Effector memory CD8-positive, alpha-beta T cell (primary cell): Measurements from ENCODE around the gene ZCCHC7.

Source experiments
- ATAC-seq: fragments of 150-1000 bp; cut with Tn5 transposase; replicated peaks from 2 replicates; pipeline ENCODE4 v1.10.0; 2021; ENCODE audit warnings: mild to moderate bottlenecking, moderate library complexity
- DNase-seq, 3 experiments: peaks; one replicate each; pipeline ENCODE4 v3.0.0; 2021
- H3K27ac Mint-ChIP-seq, 2 donors: one replicate each; pipeline ENCODE4 v1.8.0; 2022; ENCODE audit warnings: mild to moderate bottlenecking in 2 of 2, mixed read lengths in 2 of 2, moderate library complexity in 2 of 2
- H3K27me3 Mint-ChIP-seq, 2 donors: one replicate each; pipeline ENCODE4 v1.8.0; 2022; ENCODE audit warnings: mixed read lengths in 2 of 2
- H3K36me3 Mint-ChIP-seq: one replicate; pipeline ENCODE4 v1.8.0; 2022; ENCODE audit warnings: mild to moderate bottlenecking, moderate library complexity, mixed read lengths; ENCODE audit not compliant: insufficient read depth
- H3K4me1 Mint-ChIP-seq, 2 donors: one replicate each; pipeline ENCODE4 v1.8.0; 2022; ENCODE audit warnings: low read depth in 2 of 2, mixed read lengths in 2 of 2
- H3K4me3 Mint-ChIP-seq, 2 donors: one replicate each; pipeline ENCODE4 v1.8.0; 2022; ENCODE audit warnings: mild to moderate bottlenecking in 2 of 2, mixed read lengths in 2 of 2, moderate library complexity in 2 of 2
- H3K9me3 Mint-ChIP-seq, 2 donors: one replicate each; pipeline ENCODE4 v1.8.0; 2022; ENCODE audit warnings: mixed read lengths in 2 of 2

ZCCHC7 gene

GRCh38 chr9:37328556-37329227 lies 208.3 kb downstream of the ZCCHC7 start:
- ATAC-seq (no peak), DNase-seq (no peak)
- H3K4me3 Mint-ChIP-seq = no peak overlapping the region
- no peak overlapping the region for H3K27ac Mint-ChIP-seq
- no peaks in the 10 kb centered on the region for H3K9me3 Mint-ChIP-seq
- H3K4me1 Mint-ChIP-seq = peaks cover 5 to 9% of the 10 kb centered on the region in 2 donors
- H3K27me3 Mint-ChIP-seq = no peaks in the 10 kb centered on the region
- peaks cover 3% of the 10 kb centered on the region for H3K36me3 Mint-ChIP-seq

GRCh38 chr9:37329576-37329975 lies 209.2 kb downstream of the ZCCHC7 start:
- peaks cover 1 to 8% of the 10 kb centered on the region in 2 donors for H3K4me1 Mint-ChIP-seq
- no peaks in the 10 kb centered on the region for H3K9me3 Mint-ChIP-seq
- H3K27ac Mint-ChIP-seq = no peak overlapping the region
- no peaks in the 10 kb centered on the region for H3K27me3 Mint-ChIP-seq
- H3K36me3 Mint-ChIP-seq = peaks cover 3% of the 10 kb centered on the region
- ATAC-seq = no peak
- H3K4me3 Mint-ChIP-seq = no peak overlapping the region
- DNase-seq = no peak

DNA sequence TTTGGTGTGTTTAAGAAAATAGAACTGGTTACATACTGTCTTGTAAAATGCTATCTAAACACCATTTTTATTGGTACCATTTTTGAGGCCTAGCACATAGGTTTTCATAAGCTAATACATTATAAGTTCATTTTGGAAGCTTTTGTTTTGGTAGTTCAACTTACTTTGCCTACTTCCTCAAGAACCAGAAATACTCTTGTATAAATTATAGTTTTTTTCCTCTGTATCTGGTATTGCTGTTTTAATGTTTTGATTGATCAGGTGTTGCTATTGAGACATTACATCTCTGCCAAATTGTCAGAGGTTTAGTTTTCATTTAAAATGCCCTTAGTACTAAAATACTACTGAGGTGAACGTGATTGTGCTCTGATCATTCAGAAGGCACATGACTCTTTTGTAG lies 211.5 kb downstream of the ZCCHC7 start:
- no peak overlapping the region for H3K27ac Mint-ChIP-seq
- peaks cover 4% of the 10 kb centered on the region for H3K36me3 Mint-ChIP-seq
- ATAC-seq (no peak), DNase-seq (no peak)
- peaks cover 0 to 2% of the 10 kb centered on the region in 2 donors for H3K4me1 Mint-ChIP-seq
- no peaks in the 10 kb centered on the region for H3K9me3 Mint-ChIP-seq
- H3K4me3 Mint-ChIP-seq = no peak overlapping the region
- H3K27me3 Mint-ChIP-seq = no peaks in the 10 kb centered on the region

DNA sequence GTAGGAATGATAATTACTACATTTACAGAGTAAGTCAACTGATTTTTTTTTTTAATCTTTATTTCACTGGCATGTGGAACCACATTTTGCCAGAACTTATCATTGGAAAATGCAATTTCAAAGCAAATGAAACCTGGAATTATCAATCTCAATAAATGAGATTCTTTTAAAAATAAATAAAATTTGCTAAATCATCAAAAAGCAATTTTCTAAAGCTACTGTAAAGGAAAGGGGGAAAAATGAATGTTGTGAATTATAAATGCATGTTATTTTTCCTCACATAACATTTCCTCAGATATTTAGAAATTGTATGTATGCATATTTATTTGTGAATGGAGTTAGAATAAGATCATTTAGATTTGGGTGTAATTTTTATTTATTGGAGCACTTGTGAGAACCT lies 212.2 kb downstream of the ZCCHC7 start:
- Mint-ChIP-seq H3K36me3 (peaks cover 2% of the 10 kb centered on the region), H3K27me3 (no peaks in the 10 kb centered on the region), H3K9me3 (no peaks in the 10 kb centered on the region), H3K27ac (no peak overlapping the region), H3K4me1 (no peaks in the 10 kb centered on the region), H3K4me3 (no peak overlapping the region)
- ATAC-seq (no peak), DNase-seq (no peak)

- no peak for ATAC-seq
- no peaks in the 10 kb centered on the region for H3K9me3 Mint-ChIP-seq
- H3K36me3 Mint-ChIP-seq = peaks cover 2% of the 10 kb centered on the region
- no peak overlapping the region for H3K4me3 Mint-ChIP-seq
- no peak overlapping the region for H3K27ac Mint-ChIP-seq
- H3K27me3 Mint-ChIP-seq = no peaks in the 10 kb centered on the region
- no peak for DNase-seq
- H3K4me1 Mint-ChIP-seq = no peaks in the 10 kb centered on the region
These were observed 212.9 kb downstream of the ZCCHC7 start for GRCh38 chr9:37333288-37333687.

DNA sequence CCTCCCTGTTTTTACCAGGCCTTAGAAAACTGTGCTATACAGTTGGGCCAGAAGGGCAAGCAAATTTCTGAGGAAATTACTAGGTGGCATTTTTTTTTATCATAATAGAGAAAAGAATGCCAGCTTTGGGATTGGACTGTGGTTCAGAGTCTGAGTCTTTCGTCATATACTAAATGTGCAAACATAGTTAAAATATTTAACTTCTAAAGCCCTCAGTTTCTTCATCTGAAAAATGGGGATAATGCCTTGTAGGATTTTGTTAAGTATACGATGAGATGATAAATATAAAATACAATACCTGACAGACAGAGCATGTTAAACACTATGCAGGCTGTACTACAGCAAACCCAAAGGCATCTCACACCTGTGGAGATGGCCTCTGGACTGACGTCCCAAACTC lies 214.9 kb downstream of the ZCCHC7 start:
- H3K4me3 Mint-ChIP-seq = no peak overlapping the region
- ATAC-seq (no peak), DNase-seq (no peak)
- H3K36me3 Mint-ChIP-seq = peaks cover 2% of the 10 kb centered on the region
- no peaks in the 10 kb centered on the region for H3K9me3 Mint-ChIP-seq
- H3K4me1 Mint-ChIP-seq = no peaks in the 10 kb centered on the region
- H3K27me3 Mint-ChIP-seq = no peaks in the 10 kb centered on the region
- no peak overlapping the region for H3K27ac Mint-ChIP-seq

GRCh38 chr9:37336150-37336549 lies 215.8 kb downstream of the ZCCHC7 start:
- ATAC-seq (no peak), DNase-seq (no peak)

GRCh38 chr9:37337301-37337890 lies 217.0 kb downstream of the ZCCHC7 start:
- DNase-seq (no peak), ATAC-seq (no peak)
- H3K4me1 Mint-ChIP-seq = no peaks in the 10 kb centered on the region
- H3K36me3 Mint-ChIP-seq = peaks cover 2% of the 10 kb centered on the region
- no peaks in the 10 kb centered on the region for H3K27me3 Mint-ChIP-seq
- no peaks in the 10 kb centered on the region for H3K9me3 Mint-ChIP-seq
- H3K27ac Mint-ChIP-seq = no peak overlapping the region
- no peak overlapping the region for H3K4me3 Mint-ChIP-seq

More at GRCh38 chr9:37336150-37336549, 215.8 kb downstream of the ZCCHC7 start:
- Mint-ChIP-seq H3K27ac (no peak overlapping the region), H3K36me3 (peaks cover 2% of the 10 kb centered on the region), H3K9me3 (no peaks in the 10 kb centered on the region), H3K4me1 (no peaks in the 10 kb centered on the region), H3K4me3 (no peak overlapping the region), H3K27me3 (no peaks in the 10 kb centered on the region)

- Mint-ChIP-seq H3K4me3 (no peak overlapping the region), H3K27ac (no peak overlapping the region), H3K9me3 (no peaks in the 10 kb centered on the region), H3K27me3 (no peaks in the 10 kb centered on the region), H3K4me1 (no peaks in the 10 kb centered on the region), H3K36me3 (peaks cover 2% of the 10 kb centered on the region)
- ATAC-seq (no peak), DNase-seq (no peak)
These were observed 217.8 kb downstream of the ZCCHC7 start for GRCh38 chr9:37338218-37338617.

DNA sequence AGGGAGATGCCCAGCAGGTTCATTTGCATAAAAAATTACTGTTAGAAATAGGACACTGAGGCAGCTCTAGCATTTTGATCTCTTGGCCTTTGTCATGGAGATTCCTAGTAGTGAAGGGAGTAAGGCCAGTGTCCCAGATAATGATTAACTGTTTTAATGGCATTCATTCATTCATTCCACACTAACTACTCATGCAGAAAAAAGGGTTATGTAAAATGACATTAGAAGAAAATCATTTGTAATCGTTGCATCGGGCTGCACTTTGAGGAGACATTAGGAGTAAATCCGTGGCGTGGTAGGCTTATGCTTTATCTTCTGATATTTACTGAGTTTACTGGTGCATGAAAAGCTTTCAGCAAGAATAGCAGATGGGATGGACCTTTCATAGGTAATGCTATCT lies 219.5 kb downstream of the ZCCHC7 start:
- Mint-ChIP-seq H3K36me3 (peaks cover 6% of the 10 kb centered on the region), H3K4me1 (no peaks in the 10 kb centered on the region), H3K9me3 (no peaks in the 10 kb centered on the region), H3K27ac (no peak overlapping the region), H3K4me3 (no peak overlapping the region), H3K27me3 (no peaks in the 10 kb centered on the region)
- ATAC-seq = no peak
- DNase-seq = no peak

DNA sequence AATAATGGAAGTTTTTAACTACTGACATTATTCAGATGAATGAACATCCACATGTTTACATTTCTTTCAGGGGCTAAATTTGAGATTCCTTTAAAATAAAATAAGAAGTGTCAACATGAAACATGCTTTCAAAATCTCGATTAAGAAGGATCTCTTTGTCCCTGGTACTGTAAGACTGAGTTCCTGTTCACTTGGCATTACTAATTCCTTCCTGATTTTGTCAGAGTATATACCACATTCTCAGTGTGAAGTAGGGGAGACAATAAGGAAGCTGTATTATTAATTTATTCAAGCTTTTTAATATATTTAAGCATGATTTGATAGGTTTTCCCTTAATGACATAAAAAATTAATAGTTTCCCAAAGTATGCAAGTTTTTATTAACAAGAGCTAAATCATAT lies 220.6 kb downstream of the ZCCHC7 start:
- Mint-ChIP-seq H3K4me3 (no peak overlapping the region), H3K27ac (no peak overlapping the region), H3K9me3 (no peaks in the 10 kb centered on the region), H3K4me1 (no peaks in the 10 kb centered on the region), H3K27me3 (no peaks in the 10 kb centered on the region), H3K36me3 (peaks cover 4% of the 10 kb centered on the region)
- ATAC-seq = no peak
- no peak for DNase-seq

DNA sequence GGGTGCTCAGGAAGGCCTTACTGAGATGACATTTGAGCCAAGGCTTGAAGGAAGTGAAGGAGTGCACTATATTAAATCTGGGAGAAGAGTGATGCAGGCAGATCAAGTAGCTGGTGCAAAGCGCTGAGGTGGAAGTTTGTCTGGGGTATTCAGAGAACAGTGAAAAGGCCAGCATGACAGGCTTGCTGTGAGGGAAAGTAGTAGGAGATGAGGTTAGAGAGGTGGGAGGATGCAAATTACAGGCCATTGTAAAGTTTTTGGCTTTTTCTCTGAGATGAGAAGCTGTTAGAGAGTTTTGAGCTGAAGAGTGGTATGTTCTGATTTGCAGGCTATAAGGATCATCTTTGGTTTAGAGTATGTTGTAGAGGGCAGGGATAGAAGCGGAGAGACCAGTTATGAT lies 221.3 kb downstream of the ZCCHC7 start:
- Mint-ChIP-seq H3K4me1 (no peaks in the 10 kb centered on the region), H3K27me3 (no peaks in the 10 kb centered on the region), H3K4me3 (no peak overlapping the region), H3K27ac (no peak overlapping the region), H3K9me3 (no peaks in the 10 kb centered on the region), H3K36me3 (peaks cover 4% of the 10 kb centered on the region)
- ATAC-seq (no peak), DNase-seq (no peak)

DNA sequence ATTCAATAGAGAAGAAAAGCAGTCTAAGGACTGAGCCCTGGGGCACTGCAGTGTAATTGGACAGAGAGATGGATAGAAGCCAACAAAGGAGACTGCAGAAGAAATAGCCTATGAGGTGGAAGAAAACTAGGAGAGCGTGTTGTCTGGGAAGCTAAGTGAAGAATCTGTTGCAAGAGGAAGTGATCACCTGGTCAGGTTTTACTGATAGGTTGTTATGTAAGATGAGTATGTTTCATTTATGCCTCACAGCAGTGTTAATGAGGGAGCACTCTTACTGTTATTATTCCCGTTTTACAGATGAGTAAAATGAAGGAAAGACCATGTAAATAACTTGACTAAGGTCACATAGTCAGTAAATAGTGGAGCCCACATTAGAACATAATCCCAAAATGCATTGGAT lies 222.1 kb downstream of the ZCCHC7 start:
- Mint-ChIP-seq H3K36me3 (peaks cover 4% of the 10 kb centered on the region), H3K4me3 (no peak overlapping the region), H3K27me3 (no peaks in the 10 kb centered on the region), H3K27ac (no peak overlapping the region), H3K4me1 (peaks cover 0 to 4% of the 10 kb centered on the region in 2 donors), H3K9me3 (no peaks in the 10 kb centered on the region)
- no peak for ATAC-seq
- no peak for DNase-seq

DNA sequence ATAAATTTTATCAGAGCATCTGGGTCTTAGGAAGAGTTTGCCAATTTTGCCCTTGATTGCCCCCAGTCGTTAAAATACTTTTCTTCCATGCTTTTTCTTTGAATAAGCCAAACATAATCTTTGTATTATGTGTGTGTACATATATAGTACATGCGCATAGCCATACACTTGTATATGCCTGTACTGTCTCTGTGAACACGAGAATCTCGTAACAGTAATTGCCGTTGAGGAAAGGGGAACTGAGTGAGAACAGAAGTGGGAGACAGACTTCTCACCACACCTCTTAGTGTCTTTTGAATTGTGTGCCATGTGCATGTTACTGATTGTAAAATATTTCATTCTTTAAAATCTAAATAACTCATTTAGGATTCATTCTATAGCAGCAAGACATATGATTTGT lies 222.5 kb downstream of the ZCCHC7 start:
- H3K27ac Mint-ChIP-seq = no peak overlapping the region
- DNase-seq (no peak), ATAC-seq (no peak)
- H3K4me1 Mint-ChIP-seq = peaks cover 0 to 4% of the 10 kb centered on the region in 2 donors
- H3K9me3 Mint-ChIP-seq = no peaks in the 10 kb centered on the region
- no peaks in the 10 kb centered on the region for H3K27me3 Mint-ChIP-seq
- H3K36me3 Mint-ChIP-seq = peaks cover 4% of the 10 kb centered on the region
- H3K4me3 Mint-ChIP-seq = no peak overlapping the region
